HG03135 (cell line): ENCODE results near the gene MZB1.
"Not testable (repeated sequence)": the region's sequence is repeated elsewhere in the genome, so short reads cannot be mapped to it uniquely, and the experiment has no call there.

ENCODE experiments used
- ATAC-seq: cut with Tn5 transposase; IDR thresholded peaks from one replicate; pipeline ENCODE4 v1.9.1; 2021; ENCODE audit warnings: mild to moderate bottlenecking, moderate library complexity; ENCODE audit not compliant: unreplicated experiment

Gene MZB1

DNA sequence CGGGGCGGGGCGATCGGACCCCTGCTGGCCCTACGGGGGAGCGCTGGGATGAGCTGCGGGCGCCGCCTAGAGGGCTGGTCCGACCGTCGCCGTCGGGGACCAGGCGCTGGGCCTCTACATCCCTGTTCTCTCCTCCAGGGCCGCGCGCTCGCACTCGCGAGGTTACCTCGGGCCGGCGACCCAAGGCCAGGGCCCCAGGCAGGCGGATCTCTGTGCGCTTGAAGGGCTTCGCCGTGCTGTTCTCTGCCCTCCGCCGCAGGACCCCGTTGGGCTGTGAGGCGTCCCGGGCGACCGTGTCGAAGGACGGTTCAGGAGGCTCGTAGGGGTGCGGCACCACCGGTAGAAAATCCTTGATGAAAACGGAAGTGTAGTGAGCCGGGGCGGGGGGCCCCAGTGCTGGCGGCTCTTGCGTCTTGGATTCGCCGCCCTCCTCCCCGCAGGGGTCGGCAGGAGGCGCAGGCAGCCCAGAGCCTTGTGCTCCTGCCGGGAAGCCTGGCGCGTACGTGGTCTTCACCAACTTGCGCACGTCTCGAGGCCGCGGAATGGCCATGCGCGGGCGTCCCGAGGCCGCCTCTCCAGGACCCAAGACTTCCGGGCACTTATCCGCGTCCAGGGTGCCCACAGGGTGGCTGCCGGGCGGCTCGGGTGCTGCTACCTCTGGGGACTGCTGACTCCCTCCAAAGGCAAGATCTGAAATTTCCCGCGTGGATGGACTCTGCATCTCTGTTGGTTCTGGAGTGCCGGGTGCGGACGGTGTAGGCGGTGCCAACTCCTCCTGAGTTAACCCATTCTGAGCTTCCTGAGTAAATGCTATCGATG is 3.2 kb upstream of the MZB1 start:
- ATAC-seq = peak; percentile 46

DNA sequence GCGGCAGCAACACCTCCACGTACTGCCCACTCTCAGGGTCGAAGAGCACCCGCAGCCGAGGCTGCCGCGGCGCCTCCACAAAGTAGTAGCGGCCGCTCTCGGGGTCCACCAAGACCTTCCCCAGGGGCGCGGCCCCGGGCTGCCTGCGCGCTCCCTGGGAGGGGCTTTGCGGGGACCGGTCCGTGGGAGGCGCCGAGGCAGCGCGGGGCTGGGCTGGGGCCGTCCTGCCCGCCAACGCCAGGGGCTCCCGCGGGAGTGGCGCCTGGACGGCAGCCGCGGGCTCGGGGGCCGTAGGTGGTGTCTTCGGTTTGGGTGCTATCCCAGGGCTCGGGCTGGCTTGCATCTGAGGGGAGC is 2.6 kb upstream of the MZB1 start:
- peak; percentile 18 for ATAC-seq

DNA sequence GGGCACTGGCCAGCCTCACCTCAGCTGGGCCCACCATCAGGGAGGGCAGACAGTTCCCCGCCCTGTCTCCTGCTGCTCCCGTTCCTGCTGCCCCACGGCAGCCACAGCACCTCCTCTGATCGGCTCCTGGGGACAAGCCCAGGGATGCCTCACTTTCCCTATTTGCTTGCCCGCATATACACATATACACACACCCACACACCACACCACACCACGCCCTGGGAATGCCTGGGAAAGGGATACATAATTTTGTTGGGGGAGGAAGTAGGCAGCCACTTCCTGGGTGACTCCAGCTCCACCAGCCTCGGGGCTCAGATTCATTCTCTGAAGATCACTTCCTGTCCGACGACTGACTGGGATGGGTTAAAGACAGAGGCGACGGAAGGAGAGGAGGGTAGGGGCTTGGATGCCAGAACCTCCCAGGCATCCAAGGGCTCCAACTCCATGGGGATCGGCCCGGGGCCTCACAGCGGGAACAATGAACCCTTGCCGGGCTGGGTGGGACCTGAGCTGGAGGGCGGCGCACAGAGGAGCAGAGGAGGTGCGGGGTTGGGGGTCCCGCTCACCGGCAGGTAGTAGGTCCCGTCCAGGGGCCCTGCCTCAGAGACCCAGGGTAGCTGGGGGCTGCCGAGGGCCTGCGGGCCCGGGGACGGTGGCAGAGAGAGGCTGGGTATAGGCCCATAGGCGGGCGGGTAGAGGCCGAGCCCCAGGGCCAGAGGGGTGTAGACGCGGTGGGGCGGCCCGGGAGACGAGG is 2.0 kb upstream of the MZB1 start:
- no peak for ATAC-seq

DNA sequence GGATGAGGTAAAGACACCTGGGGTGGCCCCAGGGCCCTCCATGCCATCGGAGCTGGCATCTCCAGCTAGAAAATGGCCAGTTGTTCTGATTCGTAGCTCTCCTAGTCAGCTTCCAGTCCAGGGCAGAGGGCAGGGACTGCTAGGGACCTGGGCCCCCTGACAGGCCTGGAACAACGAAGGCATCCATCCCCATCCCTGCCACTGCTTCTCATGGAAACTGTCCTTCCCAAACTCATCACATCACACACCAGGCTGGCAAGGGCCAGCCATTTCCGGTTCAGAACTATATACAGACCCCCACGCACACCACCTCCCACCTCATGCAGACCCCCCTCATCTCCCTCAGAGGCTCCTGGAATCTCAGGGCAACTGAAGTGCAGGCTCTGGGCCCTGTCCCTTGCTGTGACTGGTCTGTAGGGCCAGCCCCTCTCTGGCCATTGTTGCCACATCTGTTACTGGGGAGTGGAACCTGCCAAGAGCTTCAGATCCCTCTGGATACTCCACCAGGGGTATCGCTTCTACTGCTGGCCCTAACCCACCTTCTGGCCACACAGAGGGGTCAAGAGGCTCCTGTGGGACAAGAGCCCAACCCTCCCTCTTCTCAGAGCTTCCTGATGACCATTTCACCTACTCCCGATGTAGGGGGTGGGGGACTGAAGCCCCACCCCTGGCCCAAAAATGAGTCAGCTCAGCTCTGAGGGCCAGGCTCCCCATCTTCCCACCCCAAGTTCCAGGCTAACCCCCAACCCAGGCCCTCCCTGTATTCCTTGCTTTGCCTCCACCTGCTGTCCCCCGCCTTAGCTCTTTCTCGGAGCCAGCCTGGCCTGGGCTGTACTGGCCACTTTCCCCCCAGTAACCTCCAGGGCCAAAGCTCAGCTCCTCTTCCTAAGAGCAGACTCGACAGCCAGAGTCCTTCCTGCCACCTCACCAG is 1.2 kb upstream of the MZB1 start:
- ATAC-seq = no peak

DNA sequence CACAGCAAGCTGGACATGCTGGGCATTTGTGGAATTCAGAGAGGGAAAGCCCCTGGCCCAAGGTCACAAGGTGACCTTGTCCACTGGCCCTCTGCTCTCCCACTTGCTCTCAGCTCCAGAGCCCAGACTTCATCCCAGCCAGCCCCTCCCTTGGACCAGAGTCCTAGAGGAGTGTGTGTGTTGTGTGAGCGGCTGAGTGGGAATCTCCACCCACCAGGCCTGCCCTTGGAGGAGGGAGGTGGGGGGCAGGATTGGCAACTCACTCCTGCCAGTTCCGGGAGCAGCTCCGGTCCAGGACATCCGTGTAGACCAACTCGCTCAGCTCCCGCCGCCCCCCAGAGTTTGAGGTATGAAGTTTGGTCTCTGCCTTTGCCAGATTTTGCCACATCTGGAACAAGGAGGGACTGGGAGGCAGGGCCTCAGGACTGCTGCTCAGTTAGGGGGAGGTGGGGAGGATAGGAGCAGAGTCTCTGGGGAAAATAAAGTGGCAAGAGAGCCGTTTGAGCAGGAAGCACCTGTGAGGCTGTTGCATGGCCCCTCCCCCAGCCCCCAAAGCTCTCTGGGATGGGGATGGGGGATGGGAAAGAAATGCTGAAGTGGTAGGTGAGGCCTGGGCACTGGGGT is 1.4 kb downstream of the MZB1 start:
- no peak for ATAC-seq

DNA sequence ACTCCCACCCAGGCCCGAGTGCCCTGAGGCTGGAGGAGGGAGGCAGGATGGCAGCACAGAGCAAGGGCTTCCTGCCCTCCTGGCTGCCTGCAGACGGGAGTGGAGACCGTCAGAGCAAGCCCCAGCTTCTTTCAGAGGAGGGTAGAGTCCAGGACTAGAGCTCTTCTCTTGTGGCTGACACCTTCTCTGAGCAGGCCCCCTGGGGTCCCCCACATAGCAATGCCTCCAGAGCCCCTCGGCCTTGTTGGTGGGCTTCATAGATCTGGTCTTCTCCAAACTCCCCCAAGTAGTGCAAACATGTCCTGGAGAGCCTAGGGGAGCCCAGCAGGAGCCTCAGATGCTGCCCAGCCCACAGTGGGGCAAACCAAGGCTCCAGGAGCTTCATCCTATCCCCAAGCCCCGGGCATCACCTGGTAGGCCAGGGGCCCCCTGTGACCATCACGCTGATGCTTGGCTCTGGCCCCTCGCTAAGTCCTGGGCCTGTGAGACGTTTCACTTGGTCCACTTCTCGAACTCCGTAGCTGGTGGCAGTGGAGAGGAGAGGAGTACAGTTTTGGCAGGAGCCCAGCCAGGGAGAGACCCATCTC is 2.0 kb downstream of the MZB1 start:
- ATAC-seq = no peak

DNA sequence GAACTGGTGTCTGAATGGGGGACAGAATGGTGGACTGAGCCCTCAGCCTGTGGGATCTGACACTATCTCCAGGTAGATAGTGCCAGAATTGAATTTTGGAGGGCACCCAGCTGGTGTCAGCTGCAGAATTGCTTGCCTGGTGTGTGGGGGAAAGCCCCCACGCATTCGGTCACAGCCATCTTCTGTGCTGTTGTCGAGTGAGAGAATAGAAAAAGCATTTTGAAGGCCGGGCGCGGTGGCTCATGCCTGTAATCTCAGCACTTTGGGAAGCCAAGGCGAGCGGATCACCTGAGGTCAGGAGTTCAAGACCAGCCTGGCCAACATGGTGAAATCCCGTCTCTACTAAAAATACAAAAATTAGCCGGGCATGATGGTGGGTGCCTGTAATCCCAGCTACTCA is 2.8 kb downstream of the MZB1 start:
- not testable (repeated sequence) for ATAC-seq

DNA sequence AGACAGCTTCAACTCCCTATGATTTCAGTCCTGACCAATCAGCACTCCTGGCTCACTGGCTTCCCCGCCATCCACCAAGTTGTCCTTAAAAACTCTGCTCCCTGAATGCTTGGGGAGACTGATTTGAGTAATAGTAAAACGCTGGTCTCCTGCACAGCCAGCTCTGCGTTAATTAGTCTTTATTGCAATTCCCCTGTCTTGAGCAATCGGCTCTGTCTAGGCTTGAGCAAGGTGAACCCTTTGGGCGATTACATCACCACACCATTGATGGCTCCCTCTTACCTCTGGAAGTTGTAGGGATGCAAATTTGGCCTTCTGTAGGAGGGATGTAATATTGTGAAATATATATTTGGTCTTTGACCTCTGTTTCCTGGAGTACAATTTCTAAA is 3.7 kb downstream of the MZB1 start:
- ATAC-seq = no peak

DNA sequence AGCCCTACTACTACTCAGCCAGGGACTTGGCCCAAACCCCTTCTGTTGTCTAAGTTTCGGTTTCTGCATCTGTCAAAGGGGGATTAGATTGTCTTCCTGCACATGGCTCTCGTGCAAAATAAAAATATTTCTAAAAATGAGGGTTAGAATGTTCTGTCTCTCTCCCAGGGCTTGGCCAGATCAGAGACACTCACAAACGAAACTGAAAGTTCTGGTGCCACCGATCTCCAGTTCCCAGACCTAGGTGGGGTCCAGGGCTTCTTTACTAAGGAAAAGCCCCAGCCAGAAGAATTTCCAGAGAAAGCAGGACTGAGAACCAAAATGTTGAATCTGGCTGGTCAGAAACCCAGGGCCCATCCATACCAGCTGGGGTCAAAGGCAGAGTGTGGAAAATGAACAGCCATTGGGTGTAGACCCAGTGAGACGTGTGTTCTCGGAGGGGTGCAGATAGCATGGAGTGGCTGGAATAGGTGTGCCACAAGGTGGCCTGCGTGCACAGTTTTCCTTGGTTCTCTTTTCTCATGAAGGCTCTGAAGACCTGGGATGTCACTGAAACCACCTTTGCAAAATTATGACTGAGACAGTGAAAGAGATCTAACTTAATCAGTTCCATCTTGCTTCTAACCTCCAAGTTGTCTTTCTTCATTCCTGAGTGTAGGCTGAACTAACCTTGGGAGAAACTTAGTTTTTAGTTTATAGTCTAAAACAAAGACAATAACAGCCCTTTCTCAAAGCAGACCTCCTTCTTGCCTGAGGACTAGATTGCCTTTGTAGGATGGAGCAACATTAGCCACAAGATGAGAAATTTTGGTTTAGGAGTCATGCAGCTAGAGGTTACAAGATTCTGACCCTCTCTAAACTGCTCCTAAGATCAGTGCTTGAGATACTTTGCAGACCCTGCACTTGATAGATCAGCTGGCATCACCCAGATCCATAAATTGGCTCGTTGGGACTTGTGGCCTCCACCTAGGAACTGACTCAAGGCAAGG is 4.4 kb downstream of the MZB1 start:
- ATAC-seq = no peak

DNA sequence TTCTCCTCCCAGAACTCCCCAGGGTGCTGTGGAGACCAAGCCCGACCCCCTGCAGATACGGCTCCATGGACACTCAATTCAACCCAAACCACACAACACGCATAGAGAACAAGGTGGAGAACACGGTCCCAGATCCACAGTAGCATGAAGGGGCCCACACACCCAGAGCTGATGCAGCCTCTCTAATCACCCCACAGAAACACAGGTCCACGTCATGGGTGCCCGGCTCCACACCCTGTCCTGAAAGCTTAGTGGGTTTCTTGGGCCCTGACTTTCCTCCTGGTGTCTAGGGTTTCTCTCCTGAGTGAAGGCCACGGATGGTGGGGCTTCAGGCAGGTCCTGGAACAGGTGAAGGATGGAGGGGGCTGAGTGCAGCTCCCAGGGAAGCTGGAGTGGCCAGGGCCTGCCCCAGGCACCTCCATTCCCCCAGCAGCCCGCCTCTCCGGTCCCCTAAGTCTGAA is 5.1 kb downstream of the MZB1 start:
- no peak for ATAC-seq

DNA sequence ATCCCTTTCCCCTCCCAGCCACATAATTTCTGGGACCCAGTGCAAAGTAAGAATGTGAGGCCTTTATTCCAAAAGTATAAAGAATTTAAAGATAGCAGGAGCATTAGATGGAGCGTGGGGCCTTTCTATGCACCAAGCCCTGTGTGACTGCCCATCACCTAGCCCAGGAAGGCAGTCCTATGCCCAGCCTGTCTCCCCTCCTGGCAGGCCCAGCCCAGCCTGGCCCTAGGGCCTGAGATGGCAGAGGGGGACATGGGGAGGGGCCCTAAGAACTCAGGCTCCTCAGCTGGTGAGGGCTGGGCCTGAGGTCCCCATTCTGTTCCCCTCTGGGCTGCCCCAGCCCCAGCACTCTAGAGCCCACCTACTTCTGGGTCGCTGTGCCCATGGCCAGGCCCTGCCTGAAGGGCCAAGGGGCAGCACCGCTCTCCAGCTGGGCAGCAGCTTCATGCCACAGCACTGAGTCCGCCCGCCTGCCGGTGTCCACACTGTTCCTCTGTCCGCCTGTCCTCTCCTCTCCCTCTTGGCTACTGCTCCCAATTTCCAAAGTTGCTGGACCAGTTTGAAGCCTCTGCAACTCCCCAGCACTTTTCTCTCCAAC is 5.6 kb downstream of the MZB1 start:
- no peak for ATAC-seq

DNA sequence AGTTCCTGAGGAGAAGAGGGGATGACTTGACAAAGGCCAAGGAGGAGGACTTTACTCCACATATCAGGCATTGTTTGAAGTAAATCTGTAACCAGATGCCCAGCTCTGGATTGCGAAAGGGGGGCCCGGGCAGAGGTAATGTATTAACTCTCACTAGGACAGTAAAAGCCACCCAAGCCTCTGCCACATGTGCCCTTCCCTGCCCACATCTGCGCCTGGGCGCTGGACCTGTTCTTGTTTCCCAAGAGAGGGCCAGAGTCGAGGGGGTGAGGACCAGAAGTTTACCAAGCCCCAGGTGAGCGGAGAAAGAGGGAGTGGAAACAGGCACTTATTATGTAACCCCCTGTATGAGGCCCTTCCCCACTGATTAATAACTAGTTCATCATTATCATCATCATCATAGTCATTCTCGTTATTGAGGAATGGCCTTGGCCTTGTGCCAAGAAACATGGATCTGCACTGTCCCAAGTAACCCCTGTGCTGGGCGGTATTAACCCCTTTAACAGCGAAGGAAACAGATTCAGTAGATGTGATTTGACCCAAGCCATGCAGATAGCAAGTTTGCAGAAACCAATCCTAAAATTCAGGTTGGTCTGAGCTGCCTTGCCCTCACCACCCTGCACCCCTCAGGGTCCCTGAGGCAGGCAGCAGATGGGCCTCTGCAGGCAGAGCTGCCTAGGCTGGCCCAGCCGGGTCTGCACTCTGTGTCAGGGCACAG is 6.3 kb downstream of the MZB1 start, which contains the start of gene SLC23A1:
SLC23A1 (minus strand) TSS at position 23 of the 718 bp plus-strand sequence. CDS start 44 bp downstream, outside the sequence.
- no peak for ATAC-seq

DNA sequence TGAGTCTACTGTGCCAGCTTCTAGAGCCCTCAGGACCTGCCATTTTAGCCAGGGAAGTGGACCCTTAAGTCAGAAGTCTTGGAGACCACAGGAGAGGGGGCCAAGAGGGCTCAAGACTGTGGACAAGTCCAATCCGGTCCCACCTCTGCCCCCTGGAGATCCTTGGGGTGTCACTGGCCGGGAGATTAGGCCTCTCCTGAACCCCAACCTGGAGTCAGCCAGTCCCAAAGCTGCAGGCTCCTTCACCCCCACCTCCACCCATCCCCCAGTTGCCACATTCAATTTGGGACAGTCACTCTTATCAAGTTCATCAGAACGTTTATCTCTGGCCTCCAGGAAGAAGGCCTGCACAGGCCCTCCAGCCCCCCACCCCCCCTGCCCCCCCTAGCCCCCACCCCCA is 6.9 kb downstream of the MZB1 start:
- no peak for ATAC-seq

DNA sequence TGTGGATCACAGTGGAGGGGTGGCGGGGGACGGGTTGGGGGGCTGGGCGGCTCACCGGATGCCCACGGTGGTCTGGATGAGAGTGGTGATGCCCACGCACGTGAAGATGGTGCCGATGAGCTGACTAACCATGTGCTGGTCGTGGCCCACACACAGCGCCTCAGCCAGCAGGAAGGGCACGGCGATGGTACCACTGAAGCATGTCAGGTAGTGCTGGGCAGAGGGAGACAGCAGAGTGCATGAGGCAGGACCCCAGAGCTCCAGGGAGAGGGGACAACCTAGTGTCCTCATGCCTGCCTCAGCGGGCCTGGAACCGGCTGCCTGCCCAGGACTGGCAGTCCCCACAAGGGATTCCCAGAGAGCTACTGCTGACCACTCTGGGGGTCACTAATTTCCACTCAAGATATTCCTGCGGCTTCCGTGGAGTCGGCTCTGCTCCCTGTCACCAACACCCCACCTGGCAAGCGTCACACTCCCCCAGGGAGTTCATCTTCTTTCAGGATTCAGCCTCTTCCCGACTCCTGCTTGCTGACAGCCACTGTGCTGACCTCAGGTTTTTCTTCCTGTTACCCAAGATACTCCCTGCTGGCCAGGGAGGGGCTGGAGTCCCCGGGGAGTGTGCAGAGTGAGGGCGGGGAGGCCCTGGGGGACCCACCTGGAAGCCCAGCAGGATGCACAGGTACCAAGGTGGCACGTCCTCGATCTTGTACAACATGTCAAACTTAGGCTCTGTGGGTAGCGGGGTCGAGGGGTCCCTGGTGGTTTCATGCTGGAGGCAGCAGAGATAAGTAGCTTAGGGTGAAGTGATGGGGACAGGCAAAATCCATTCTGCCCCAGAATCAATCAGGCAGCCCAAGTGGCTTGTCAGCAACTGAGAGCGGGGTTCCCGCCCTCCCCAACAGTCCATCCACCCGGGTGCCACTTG is 7.6 kb downstream of the MZB1 start:
- no peak for ATAC-seq

DNA sequence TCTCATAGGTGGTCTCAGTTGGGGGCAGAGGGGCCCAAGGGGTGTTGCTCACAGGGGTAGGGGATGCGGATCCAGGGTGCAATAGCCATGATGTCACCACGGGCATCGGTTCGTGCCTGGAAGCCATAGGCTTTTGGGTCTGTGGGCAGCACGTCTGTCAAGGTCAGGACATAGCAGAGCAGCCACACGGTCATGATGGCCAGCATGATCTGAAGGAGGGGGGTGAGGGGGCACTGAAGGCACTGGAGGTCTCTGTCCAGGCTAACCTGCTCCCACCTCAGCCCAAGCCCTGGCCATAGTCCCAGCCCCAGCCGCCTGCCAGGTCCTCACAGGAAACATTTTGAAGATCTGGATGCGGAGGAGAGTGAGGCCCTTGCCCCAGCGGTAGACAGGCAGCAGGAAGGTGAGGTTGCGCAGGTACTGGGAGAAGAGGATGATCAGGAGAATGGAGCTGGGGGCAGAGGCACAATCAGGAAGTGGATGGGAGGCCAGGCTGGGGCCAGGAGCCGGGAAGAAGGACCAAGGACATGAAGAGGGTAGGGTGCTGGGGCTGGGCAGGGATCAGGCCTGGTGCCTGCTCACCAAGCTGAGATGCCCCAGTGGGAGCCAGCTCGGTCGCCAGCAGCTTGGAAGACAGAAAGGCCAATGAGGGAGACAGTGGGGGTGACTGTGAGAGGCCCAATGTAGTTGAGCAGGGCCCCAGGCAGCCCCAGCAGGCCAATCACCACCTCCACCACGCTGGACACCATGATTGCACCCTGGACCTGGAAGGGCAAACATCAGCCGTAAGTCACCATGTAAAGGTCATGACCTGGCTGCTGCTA is 9.9 kb downstream of the MZB1 start:
- ATAC-seq = no peak

DNA sequence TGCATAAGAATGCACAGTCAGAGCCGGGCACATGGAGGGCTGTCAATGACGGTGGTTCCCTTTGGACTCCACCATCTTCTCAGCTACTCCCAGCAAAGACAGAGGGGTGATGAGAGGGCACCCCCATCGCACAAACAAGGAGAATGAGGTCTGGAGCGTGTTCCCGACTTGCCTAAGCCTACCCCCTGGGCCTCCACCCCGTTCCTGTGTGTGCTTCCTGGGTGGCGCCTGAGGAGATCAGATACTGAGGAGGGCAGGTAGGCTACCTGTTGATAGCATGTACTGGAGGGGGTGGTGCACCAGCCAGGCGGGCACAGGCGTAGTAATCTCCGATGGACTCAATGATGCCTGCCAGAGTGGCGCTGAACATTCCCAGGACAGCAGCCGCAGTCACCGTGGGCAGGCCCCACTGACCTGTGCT is 10.8 kb downstream of the MZB1 start:
- ATAC-seq = no peak
